AG09309 (cell line): ENCODE results near the gene ASPA.
"Not testable (repeated sequence)": the region's sequence is repeated elsewhere in the genome, so short reads cannot be mapped to it uniquely, and the experiment has no call there.

Experiments
- DNase-seq: peaks from one replicate; pipeline ENCODE4 v3.0.0-alpha.2; 2010; ENCODE audit warnings: low read depth
- H3K4me3 ChIP-seq: 2 replicates; pipeline ENCODE4 v1.5.1; 2011; ENCODE audit warnings: mild to moderate bottlenecking, low read depth, low read length, moderate library complexity; ENCODE audit not compliant: control insufficient read depth
- TF ChIP-seq, protein P1 (sequence below): IDR thresholded peaks from 2 replicates; pipeline ENCODE4 v1.5.1; 2011; ENCODE audit warnings: mild to moderate bottlenecking, low read depth, low read length, inconsistent platforms; ENCODE audit not compliant: insufficient read depth, control insufficient read depth; ENCODE audit errors: missing control alignments

Gene ASPA

DNA sequence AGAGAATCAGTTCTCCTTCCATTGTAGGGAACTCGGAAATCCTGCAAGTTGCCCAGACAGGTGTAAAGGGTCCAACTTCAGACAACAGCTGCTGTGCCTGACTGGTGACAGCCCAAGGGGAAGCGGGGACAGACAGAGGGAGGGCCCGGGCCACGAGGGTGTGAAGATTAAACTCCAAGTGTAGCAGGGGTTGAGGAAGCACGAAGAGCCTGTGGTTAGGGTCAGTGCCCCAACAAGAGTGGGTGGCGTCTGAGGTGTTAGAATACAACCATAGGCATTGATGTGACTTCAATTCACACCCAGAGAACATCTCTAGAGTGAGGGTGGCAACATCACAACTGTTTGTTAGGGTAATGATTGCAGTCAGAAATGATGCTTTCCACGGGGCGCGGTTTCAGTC, 39.1 kb downstream of the ASPA start:
- TF ChIP-seq, protein P1, sequence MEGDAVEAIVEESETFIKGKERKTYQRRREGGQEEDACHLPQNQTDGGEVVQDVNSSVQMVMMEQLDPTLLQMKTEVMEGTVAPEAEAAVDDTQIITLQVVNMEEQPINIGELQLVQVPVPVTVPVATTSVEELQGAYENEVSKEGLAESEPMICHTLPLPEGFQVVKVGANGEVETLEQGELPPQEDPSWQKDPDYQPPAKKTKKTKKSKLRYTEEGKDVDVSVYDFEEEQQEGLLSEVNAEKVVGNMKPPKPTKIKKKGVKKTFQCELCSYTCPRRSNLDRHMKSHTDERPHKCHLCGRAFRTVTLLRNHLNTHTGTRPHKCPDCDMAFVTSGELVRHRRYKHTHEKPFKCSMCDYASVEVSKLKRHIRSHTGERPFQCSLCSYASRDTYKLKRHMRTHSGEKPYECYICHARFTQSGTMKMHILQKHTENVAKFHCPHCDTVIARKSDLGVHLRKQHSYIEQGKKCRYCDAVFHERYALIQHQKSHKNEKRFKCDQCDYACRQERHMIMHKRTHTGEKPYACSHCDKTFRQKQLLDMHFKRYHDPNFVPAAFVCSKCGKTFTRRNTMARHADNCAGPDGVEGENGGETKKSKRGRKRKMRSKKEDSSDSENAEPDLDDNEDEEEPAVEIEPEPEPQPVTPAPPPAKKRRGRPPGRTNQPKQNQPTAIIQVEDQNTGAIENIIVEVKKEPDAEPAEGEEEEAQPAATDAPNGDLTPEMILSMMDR = no peak
- DNase-seq = no peak
- no peak overlapping the region for H3K4me3 ChIP-seq

DNA sequence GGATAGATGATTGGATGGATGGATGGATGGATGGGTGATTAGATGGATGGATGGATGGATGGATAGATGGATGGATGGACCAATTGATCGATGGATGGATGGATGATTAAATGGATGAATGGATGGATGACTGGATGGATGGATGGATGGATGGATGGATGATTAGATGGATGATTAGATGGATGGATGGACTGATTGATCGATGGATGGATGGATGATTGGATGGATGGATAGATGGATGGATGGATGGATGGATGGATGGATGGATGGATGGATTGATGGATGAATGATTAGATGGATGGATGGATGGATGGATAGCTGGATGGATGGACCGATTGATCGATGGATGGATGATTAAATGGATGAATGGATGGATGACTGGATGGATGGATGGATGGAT, 43.7 kb downstream of the ASPA start:
- not testable (repeated sequence) for DNase-seq

DNA sequence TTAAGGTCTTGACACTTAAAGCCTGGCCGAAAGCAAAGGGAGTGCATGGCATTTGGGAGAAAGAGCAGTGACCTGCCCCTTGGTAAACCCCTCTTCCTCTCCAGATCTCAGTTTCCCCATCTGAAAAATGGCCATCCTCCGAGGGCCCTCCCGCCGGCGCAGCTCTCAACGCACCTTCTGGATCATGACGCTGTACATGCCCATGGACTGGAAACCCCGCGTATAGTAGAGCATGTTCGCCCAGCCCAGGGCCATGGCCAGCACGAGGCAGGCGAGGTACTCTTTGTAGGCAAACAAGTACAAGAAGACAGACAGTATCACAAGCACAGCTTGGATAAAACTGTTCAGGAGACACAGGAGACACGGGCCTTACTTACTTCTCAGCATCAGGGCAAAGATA, 48.2 kb downstream of the ASPA start:
- TF ChIP-seq, protein P1 = no peak
- H3K4me3 ChIP-seq = no peak overlapping the region
- no peak for DNase-seq

More for the DNA sequence above, 43.7 kb downstream of the ASPA start:
- H3K4me3 ChIP-seq = not testable (repeated sequence)

DNA sequence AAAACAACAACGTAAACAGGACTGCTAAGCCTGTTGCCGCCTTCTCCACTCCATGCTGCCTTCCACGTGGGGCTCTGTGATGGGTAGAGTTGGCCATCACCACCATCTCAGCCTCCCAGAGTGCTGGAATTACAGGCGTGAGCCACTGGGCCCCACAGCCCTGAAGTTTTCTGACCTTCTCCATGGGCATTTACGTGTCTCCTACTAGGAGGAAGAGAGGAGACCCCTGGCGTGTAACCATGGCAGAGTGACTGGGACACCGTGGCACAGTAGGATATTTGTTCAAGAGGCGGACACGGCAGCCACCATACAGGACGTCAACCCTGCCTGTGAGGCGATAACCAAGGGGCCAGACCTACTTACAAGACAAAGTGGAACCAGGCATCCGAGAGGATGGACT, 50.7 kb downstream of the ASPA start:
- no peak overlapping the region for H3K4me3 ChIP-seq
- DNase-seq = no peak
- TF ChIP-seq, protein P1 = no peak

DNA sequence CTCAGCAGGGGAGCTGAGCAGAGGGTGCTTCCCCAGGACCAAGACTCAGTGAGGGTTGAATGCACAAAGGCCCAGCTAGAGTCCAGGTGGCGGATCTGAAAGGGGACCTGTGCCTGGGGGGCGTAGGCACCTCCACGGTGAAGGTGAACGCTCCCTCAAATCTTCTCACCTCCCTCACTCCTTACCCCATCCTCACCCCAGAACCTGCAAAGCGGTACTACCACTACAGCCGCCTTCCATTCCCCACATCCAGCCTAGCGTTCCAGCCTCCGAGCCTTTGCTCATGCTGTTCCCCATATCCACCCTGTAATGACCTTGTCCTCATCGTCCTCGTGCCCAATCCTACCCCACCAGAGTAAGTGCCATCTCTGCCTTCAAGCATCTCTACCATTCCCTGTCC, 51.2 kb downstream of the ASPA start:
- H3K4me3 ChIP-seq = no peak overlapping the region
- DNase-seq = no peak
- TF ChIP-seq, protein P1 = no peak

DNA sequence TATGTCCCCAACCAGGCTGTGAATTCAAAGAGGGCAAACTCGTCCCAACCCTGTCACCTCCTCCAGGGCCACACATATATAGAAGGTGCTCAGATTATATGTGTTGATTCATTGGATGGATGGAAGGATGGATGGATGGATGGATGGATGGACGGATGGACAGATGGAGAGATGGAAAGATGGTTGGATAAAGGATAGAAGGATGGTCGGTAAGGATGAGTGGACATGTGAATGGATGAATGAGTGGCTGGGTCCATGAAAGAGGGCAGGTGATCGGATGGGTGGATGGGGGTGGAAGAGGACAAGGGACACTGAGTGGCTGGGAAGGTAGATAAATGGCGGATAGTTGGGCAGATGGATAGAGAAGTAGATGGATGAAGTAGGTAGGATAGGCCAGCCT, 51.7 kb downstream of the ASPA start:
- TF ChIP-seq, protein P1 = no peak
- no peak for DNase-seq
- H3K4me3 ChIP-seq = no peak overlapping the region

DNA sequence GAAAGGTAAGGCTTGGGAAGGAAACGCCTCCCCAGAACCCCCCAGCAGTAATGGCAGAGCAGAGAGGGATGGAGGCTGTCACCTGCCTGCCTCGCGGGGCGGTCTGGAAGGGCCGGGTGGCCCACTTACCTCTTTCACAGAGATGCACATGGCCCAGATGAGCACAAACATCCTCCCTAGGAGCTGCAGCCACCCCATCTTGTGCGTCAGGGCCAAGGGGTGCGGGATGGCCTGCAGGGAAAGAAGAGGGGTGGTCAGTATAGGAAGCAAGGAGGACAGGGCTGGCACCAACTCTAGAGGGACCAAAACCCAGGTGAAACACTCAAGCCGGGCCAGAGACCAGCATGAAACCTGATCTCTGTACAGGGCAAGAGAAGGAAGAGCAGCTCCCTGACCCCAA, 52.1 kb downstream of the ASPA start:
- no peak overlapping the region for H3K4me3 ChIP-seq
- TF ChIP-seq, protein P1 = no peak
- no peak for DNase-seq
